Body of pancreas (tissue), 4 donors: ENCODE results near the gene PRMT2.

ENCODE experiments used
- POLR2A ChIP-seq, 3 donors: fragments of 450-650 bp; IDR thresholded peaks; one replicate each; pipeline ENCODE4 v1.6.1; 2016; ENCODE audit warnings: antibody characterized with exemption in 3 of 3, mild to moderate bottlenecking in 2 of 3
- TF ChIP-seq, protein P1 (sequence below), 7 experiments: fragments of 450-650 bp in 4 of 7; fragments of 200-600 bp in 3 of 7; sonication (generic) in 3 of 7; IDR thresholded peaks; one replicate each; pipeline ENCODE4 v1.5.1; 2016 to 2019; ENCODE audit warnings: antibody characterized with exemption in 7 of 7

DNA sequence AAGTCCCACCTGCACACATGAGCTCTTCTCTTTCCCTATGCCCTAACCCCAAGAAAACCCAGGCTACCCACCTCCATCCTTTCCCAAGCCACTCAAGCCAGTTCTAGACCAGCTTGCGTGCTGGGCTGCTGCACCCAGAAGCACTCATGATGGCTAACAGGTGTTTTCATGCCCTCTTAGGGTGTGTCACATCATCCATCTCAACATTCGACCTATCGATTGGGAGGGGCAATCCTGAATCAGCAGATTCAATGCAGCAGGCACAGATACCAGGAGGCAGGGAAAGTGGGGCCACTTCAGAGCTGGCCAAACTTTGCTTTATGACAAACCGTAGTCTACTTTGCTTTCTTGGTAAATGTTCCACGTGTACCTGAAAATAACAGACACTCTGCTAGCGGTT is 6.6 kb upstream of the PRMT2 start:
- TF ChIP-seq, protein P1, sequence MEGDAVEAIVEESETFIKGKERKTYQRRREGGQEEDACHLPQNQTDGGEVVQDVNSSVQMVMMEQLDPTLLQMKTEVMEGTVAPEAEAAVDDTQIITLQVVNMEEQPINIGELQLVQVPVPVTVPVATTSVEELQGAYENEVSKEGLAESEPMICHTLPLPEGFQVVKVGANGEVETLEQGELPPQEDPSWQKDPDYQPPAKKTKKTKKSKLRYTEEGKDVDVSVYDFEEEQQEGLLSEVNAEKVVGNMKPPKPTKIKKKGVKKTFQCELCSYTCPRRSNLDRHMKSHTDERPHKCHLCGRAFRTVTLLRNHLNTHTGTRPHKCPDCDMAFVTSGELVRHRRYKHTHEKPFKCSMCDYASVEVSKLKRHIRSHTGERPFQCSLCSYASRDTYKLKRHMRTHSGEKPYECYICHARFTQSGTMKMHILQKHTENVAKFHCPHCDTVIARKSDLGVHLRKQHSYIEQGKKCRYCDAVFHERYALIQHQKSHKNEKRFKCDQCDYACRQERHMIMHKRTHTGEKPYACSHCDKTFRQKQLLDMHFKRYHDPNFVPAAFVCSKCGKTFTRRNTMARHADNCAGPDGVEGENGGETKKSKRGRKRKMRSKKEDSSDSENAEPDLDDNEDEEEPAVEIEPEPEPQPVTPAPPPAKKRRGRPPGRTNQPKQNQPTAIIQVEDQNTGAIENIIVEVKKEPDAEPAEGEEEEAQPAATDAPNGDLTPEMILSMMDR (IDR thresholded peaks at IDR 0.05): no peak
- TF ChIP-seq POLR2A (IDR thresholded peaks at IDR 0.05): no peak
